ENCODE data around the gene PCBD2. TPM values are rescaled to one million over a fixed set of nuclear protein-coding genes. Genes with fewer than 3 reads are reported as not detected.
A peak's percentile ranks its signal among the peaks of the same experiment; 100 is the strongest.
"Not testable (repeated sequence)": the region's sequence is repeated elsewhere in the genome, so short reads cannot be mapped to it uniquely, and the experiment has no call there.

The PCBD2 gene
- total RNA-seq, 3 donors from 2014 or later (not counting 1 experiment from before 2014, with no cell fraction given): 7.6 to 11.5 (median 7.7) TPM

DNA sequence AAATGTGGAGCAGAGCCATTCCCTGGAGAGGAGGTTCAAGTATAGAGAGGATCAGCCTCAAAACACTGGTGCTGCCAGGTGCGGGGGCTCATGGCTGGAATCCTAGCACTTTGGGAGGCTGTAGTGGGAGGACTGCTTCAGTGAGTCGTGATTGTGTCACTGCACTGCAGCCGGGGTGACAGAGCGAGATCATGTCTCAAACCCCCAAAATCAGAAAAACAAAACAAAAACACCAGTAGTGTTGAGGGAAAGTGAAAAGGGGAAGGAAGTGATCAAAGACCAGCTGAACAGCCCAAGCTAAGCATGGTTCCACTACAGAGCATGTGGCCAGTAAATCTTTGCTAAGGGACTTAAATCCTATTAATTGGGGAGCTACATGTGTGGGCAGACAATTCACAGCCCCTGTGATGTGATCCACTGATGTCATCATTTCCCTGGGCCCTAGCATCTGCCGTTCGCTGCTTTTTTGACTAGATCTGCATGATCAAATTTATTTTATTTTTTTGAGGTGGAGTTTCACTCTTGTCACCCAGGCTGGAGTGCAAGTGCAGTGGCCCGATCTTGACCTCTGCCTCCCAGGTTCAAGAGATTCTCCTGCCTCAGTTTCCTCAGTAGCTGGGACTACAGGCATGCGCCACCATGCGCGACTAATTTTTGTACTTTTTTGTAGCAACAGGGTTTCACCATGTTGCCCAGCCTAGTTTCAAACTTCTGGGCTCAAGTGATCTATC, 2.7 kb upstream of the PCBD2 start:
- Mint-ChIP-seq H3K27ac (peak overlapping the region in 1 of 2 donors; percentile 16), H3K4me3 (peak overlapping the region; percentile 56), H3K36me3 (no peaks in the 10 kb centered on the region), H3K27me3 (ENCODE audit: low read depth in 2 of 2) (no peaks in the 10 kb centered on the region), H3K4me1 (peaks cover 4% of the 10 kb centered on the region in 2 donors), H3K9me3 (no peaks in the 10 kb centered on the region)
- H3K27ac ChIP-seq (ENCODE audit: low read length): peak overlapping the region; percentile 67
- intact Hi-C loops (cut with micrococcal nuclease): loop anchor here (10.0 kb wide), 3 partner anchors 267 to 597 kb away; partner anchors contain the start of genes JADE2 and SAR1B
- H3K27me3 ChIP-seq (ENCODE audit: control insufficient read depth, insufficient read depth, low read length): no peaks in the 10 kb centered on the region
- TF ChIP-seq, protein P1, sequence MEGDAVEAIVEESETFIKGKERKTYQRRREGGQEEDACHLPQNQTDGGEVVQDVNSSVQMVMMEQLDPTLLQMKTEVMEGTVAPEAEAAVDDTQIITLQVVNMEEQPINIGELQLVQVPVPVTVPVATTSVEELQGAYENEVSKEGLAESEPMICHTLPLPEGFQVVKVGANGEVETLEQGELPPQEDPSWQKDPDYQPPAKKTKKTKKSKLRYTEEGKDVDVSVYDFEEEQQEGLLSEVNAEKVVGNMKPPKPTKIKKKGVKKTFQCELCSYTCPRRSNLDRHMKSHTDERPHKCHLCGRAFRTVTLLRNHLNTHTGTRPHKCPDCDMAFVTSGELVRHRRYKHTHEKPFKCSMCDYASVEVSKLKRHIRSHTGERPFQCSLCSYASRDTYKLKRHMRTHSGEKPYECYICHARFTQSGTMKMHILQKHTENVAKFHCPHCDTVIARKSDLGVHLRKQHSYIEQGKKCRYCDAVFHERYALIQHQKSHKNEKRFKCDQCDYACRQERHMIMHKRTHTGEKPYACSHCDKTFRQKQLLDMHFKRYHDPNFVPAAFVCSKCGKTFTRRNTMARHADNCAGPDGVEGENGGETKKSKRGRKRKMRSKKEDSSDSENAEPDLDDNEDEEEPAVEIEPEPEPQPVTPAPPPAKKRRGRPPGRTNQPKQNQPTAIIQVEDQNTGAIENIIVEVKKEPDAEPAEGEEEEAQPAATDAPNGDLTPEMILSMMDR (IDR thresholded peaks at IDR 0.05): no peak
- no peak for DNase-seq
- H3K9me3 ChIP-seq (ENCODE audit: control insufficient read depth, insufficient read depth, low read length): no peaks in the 10 kb centered on the region
- peaks cover 11% of the 10 kb centered on the region for H3K4me1 ChIP-seq (ENCODE audit: control insufficient read depth, insufficient read depth, low read length)
- WGBS (ENCODE audit: insufficient coverage): 73% methylated on average over 7 of the region's 10 CpGs
- no peak overlapping the region for H3K4me3 ChIP-seq (ENCODE audit: low read length)
- H3K36me3 ChIP-seq (ENCODE audit: control insufficient read depth, insufficient read depth, low read length): peaks cover 19% of the 10 kb centered on the region
- no peak for ATAC-seq

DNA sequence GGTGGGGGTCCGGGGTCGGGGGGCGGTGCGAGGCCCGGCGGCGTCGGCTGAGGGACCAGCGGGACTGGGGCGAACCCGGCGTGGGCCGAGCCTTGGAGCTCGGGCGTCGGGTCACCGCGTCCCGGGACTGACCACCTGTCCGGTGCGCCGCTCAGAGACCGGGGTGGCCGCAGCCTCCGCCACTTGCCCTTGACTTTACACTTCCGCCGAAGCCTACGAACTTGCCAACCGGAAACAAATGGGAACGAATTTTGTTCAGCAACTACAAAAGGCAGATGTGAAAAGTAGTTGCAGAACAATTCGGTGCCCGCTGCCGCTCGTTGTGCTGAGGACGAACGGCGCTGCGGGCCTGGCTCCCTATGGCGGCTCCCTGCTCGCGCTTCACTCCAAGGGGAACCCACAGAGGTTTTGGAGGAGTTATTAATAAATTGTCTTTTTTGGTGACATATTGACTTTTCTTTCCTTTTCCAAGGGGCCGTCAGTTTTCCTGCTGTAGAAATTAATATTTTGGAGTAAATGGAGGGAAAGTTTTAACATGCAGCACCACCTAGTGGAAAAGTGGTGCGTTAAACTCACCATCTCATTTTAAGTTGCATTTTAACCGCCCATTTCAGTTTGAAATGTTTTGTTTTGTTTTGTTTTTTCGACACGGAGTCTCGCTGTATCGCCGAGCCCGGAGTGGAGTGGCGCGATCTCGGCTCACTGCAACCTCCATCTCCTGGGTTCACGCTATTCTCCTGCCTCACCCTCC, 490 bp downstream of the PCBD2 start:
- Mint-ChIP-seq H3K36me3 (no peaks in the 10 kb centered on the region), H3K27me3 (ENCODE audit: low read depth in 2 of 2) (no peaks in the 10 kb centered on the region)
- peak; percentile 55 to 83 for DNase-seq

DNA sequence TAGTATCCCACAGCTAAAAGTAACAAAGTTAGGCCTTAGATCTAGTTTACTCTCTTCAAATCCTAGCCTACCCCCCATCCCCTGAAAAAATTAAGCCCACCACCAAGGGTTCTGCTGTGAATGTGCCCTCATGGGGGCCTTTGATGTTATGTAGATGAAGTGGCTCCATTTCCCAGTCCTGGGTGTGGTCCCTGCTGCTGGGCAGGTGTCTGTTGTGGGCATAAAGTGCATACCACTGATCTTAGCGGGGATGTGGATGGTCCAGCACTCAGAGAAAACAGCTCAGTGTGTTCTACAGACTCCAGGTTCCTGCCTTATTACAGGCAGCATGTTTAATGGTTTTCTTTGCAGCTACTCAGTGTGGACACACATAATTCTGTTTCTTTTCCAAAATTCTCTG, 1.9 kb downstream of the PCBD2 start:
- Mint-ChIP-seq H3K27ac (peak overlapping the region; percentile 91 to 94), H3K4me3 (peak overlapping the region; percentile 55), H3K9me3 (no peaks in the 10 kb centered on the region), H3K36me3 (no peaks in the 10 kb centered on the region), H3K27me3 (ENCODE audit: low read depth in 2 of 2) (no peaks in the 10 kb centered on the region), H3K4me1 (peaks cover 4% of the 10 kb centered on the region in 2 donors)
- DNase-seq (no peak), ATAC-seq (no peak)
- Histone ChIP-seq H3K36me3 (ENCODE audit: control insufficient read depth, insufficient read depth, low read length) (peaks cover 11% of the 10 kb centered on the region), H3K4me3 (ENCODE audit: low read length) (no peak overlapping the region), H3K27me3 (ENCODE audit: control insufficient read depth, insufficient read depth, low read length) (no peaks in the 10 kb centered on the region), H3K9me3 (ENCODE audit: control insufficient read depth, insufficient read depth, low read length) (no peaks in the 10 kb centered on the region), H3K27ac (ENCODE audit: low read length) (no peak overlapping the region), H3K4me1 (ENCODE audit: control insufficient read depth, insufficient read depth, low read length) (peaks cover 11% of the 10 kb centered on the region)
- WGBS (ENCODE audit: insufficient coverage): 88% methylated on average over 1 of the region's 1 CpG
- TF ChIP-seq, protein P1 (IDR thresholded peaks at IDR 0.05): no peak
- intact Hi-C loops (cut with micrococcal nuclease): loop anchor here (10.0 kb wide), 3 partner anchors 272 to 602 kb away; partner anchors contain the start of genes JADE2 and SAR1B

More for the DNA sequence above, 490 bp downstream of the PCBD2 start:
- ATAC-seq: peak; percentile 15 to 25 (median 16)
- TF ChIP-seq, protein P1 (IDR thresholded peaks at IDR 0.05): peak; percentile 91
- H3K4me1 ChIP-seq (ENCODE audit: control insufficient read depth, insufficient read depth, low read length): peaks cover 11% of the 10 kb centered on the region
- H3K9me3 ChIP-seq (ENCODE audit: control insufficient read depth, insufficient read depth, low read length): no peaks in the 10 kb centered on the region
- peak overlapping the region; percentile 91 to 94 for H3K27ac Mint-ChIP-seq
- peak overlapping the region; percentile 81 for H3K27ac ChIP-seq (ENCODE audit: low read length)
- intact Hi-C loops (cut with micrococcal nuclease): loop anchor here (1.0 to 10.0 kb wide), 6 partner anchors 60 to 601 kb away; partner anchors contain the start of genes C5orf24, CAMLG, JADE2 and SAR1B
- no peaks in the 10 kb centered on the region for H3K9me3 Mint-ChIP-seq
- H3K4me1 Mint-ChIP-seq: peaks cover 4% of the 10 kb centered on the region in 2 donors
- WGBS (ENCODE audit: insufficient coverage): under 1% methylated on average over 52 of the region's 54 CpGs
- peak overlapping the region; percentile 71 for H3K4me3 ChIP-seq (ENCODE audit: low read length)
- H3K27me3 ChIP-seq (ENCODE audit: control insufficient read depth, insufficient read depth, low read length): no peaks in the 10 kb centered on the region
- peak overlapping the region; percentile 96 for H3K4me3 Mint-ChIP-seq
- peaks cover 3% of the 10 kb centered on the region for H3K36me3 ChIP-seq (ENCODE audit: control insufficient read depth, insufficient read depth, low read length)

DNA sequence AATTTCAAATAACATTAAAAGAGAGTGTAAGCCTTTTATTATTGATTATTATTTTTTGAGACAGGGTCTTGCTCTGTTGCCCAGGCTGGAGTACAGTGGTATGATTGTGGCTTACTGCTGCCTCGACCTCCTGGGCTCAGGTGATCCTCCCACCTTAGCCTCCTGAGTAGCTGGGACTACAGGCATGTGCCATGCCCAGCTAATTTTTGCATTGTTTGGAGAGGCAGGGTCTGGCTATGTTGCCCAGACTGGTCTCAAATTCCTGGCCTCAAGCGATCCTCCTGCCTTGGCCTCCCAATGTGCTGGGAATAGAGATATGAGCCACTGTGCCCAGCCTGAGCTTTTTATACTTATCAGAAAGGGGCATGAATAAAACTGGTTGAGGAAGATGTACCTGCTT, 5.8 kb downstream of the PCBD2 start:
- intact Hi-C loops (cut with micrococcal nuclease); H3K9me3 Mint-ChIP-seq; H3K27me3 Mint-ChIP-seq (ENCODE audit: low read depth in 2 of 2); H3K4me3 ChIP-seq (ENCODE audit: low read length); H3K27me3 ChIP-seq (ENCODE audit: control insufficient read depth, insufficient read depth, low read length); H3K27ac ChIP-seq (ENCODE audit: low read length); H3K4me1 ChIP-seq (ENCODE audit: control insufficient read depth, insufficient read depth, low read length); H3K4me1 Mint-ChIP-seq; H3K9me3 ChIP-seq (ENCODE audit: control insufficient read depth, insufficient read depth, low read length); H3K27ac Mint-ChIP-seq; ATAC-seq; H3K4me3 Mint-ChIP-seq; DNase-seq; H3K36me3 Mint-ChIP-seq: not testable (repeated sequence)
- 94% methylated on average over 2 of the region's 2 CpGs for WGBS (ENCODE audit: insufficient coverage)
- H3K36me3 ChIP-seq (ENCODE audit: control insufficient read depth, insufficient read depth, low read length): peaks cover 22% of the 10 kb centered on the region
